ENCODE results near the gene ZNF830. TPM values are rescaled to one million over a fixed set of nuclear protein-coding genes. Genes with fewer than 3 reads are reported as not detected.

ZNF830 gene
- polyA plus RNA-seq, 3 donors = 2.1 to 4.7 (median 4.2) TPM

- no peak overlapping the region for H3K27ac ChIP-seq (ENCODE audit: low read depth in 1 of 2, low read length in 2 of 2)
- H4K20me1 ChIP-seq (ENCODE audit: insufficient read depth, low read length) = no peaks in the 10 kb centered on the region
- H2AFZ ChIP-seq (ENCODE audit: insufficient read depth, low read depth, low read length, poor library complexity, severe bottlenecking) = no peak overlapping the region
- no peaks in the 10 kb centered on the region for H3K27me3 ChIP-seq (ENCODE audit: control insufficient read depth in 2 of 2, insufficient read depth in 2 of 2, low read length in 2 of 2)
- H3K4me3 ChIP-seq (replicated peaks in 1 of 3; ENCODE audit: low read depth in 2 of 3, low read length in 3 of 3) = no peak overlapping the region
- no peak for DNase-seq
- no peaks in the 10 kb centered on the region for H3K36me3 ChIP-seq (replicated peaks in 1 of 2; ENCODE audit: control insufficient read depth in 1 of 2, insufficient read depth in 2 of 2, low read length in 2 of 2)
- no peak overlapping the region for H3K27ac Mint-ChIP-seq
- no peak for TF ChIP-seq CTCF (IDR thresholded peaks at IDR 0.05)
- peaks cover 0 to 2% (median 0%) of the 10 kb centered on the region in 7 donors for H3K9me3 Mint-ChIP-seq
- H3K79me2 ChIP-seq (ENCODE audit: insufficient read depth, low read length) = no peaks in the 10 kb centered on the region
- intact Hi-C loops (cut with micrococcal nuclease) = no loop called here
- peaks cover 6 to 10% of the 10 kb centered on the region in 2 donors for H3K4me1 ChIP-seq (ENCODE audit: control insufficient read depth in 1 of 2, insufficient read depth in 2 of 2, low read length in 2 of 2)
- peaks cover 0 to 2% (median 0%) of the 10 kb centered on the region in 3 donors for H3K27me3 Mint-ChIP-seq (ENCODE audit: low read depth in 3 of 3)
- no peak overlapping the region for H3K4me3 Mint-ChIP-seq
- peaks cover 16% of the 10 kb centered on the region for H3K4me1 Mint-ChIP-seq
- peaks cover 0 to 2% of the 10 kb centered on the region in 2 donors for H3K36me3 Mint-ChIP-seq
- no peak overlapping the region for H3K4me2 ChIP-seq (replicated peaks; ENCODE audit: extremely low read depth, low read length, poor library complexity, severe bottlenecking)
- H3K9ac ChIP-seq (ENCODE audit: insufficient read depth, low read length, poor library complexity, severe bottlenecking) = no peak overlapping the region
- no peaks in the 10 kb centered on the region for H3K9me3 ChIP-seq (replicated peaks in 1 of 2; ENCODE audit: control insufficient read depth in 1 of 2, insufficient read depth in 1 of 2, low read length in 2 of 2)
- 92% methylated on average over 2 of the region's 3 CpGs for WGBS (ENCODE audit: insufficient coverage)
Observed at GRCh38 chr17:34974794-34975785, 13.8 kb downstream of the ZNF830 start.

GRCh38 chr17:34979153-34979552 lies 17.8 kb downstream of the ZNF830 start:
- Histone ChIP-seq H3K27me3 (ENCODE audit: control insufficient read depth in 2 of 2, insufficient read depth in 2 of 2, low read length in 2 of 2) (no peaks in the 10 kb centered on the region), H3K36me3 (replicated peaks in 1 of 2; ENCODE audit: control insufficient read depth in 1 of 2, insufficient read depth in 2 of 2, low read length in 2 of 2) (peaks cover 9 to 15% of the 10 kb centered on the region in 2 donors), H3K4me1 (ENCODE audit: control insufficient read depth in 1 of 2, insufficient read depth in 2 of 2, low read length in 2 of 2) (peaks cover 16 to 24% of the 10 kb centered on the region in 2 donors), H4K20me1 (ENCODE audit: insufficient read depth, low read length) (no peaks in the 10 kb centered on the region), H3K27ac (ENCODE audit: low read depth in 1 of 2, low read length in 2 of 2) (no peak overlapping the region), H3K4me2 (replicated peaks; ENCODE audit: extremely low read depth, low read length, poor library complexity, severe bottlenecking) (no peak overlapping the region), H3K9me3 (replicated peaks in 1 of 2; ENCODE audit: control insufficient read depth in 1 of 2, insufficient read depth in 1 of 2, low read length in 2 of 2) (no peaks in the 10 kb centered on the region), H2AFZ (ENCODE audit: insufficient read depth, low read depth, low read length, poor library complexity, severe bottlenecking) (no peak overlapping the region), H3K79me2 (ENCODE audit: insufficient read depth, low read length) (peaks cover 29% of the 10 kb centered on the region), H3K4me3 (replicated peaks in 1 of 3; ENCODE audit: low read depth in 2 of 3, low read length in 3 of 3) (no peak overlapping the region), H3K9ac (ENCODE audit: insufficient read depth, low read length, poor library complexity, severe bottlenecking) (no peak overlapping the region)
- Mint-ChIP-seq H3K27ac (no peak overlapping the region), H3K36me3 (peaks cover 12 to 15% of the 10 kb centered on the region in 2 donors), H3K4me1 (peaks cover 28% of the 10 kb centered on the region), H3K9me3 (no peaks in the 10 kb centered on the region), H3K27me3 (ENCODE audit: low read depth in 3 of 3) (peaks cover 0 to 4% (median 0%) of the 10 kb centered on the region in 3 donors), H3K4me3 (no peak overlapping the region)
- no peak for TF ChIP-seq CTCF (IDR thresholded peaks at IDR 0.05)
- 92% methylated on average over 5 of the region's 7 CpGs for WGBS (ENCODE audit: insufficient coverage)
- no peak for DNase-seq
- intact Hi-C loops (cut with micrococcal nuclease) = no loop called here
